ENCODE measurements around the gene RBM19. TPM values are rescaled to one million over a fixed set of nuclear protein-coding genes. Genes with fewer than 3 reads are reported as not detected.

The RBM19 gene
- polyA plus RNA-seq, 4 donors: 19.9 to 40.5 (median 27.2) TPM

- DNase-seq (ENCODE audit: low read depth in 4 of 4, low spot score in 3 of 4): no peak
Observed at GRCh38 chr12:113788020-113788856, 177.9 kb downstream of the RBM19 start.

DNA sequence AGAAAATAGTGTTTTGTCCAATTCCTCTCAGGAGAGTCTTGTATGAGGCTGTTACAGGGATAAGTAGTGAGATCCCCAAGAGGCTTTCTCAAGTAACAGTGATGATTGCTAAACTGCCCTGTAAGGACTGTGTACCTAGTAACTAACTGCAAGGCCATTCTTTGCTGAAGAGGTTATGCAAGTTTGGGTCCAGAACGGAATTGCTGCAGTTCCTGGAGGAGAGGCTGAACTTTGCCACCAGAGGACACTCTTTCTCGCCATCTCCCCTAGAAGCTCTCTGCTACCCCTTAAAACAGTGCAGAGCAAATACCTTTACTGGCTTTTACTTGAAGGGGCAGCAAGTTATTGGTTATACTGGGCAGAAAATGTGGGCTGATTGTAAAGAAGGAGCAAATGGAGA is 180.0 kb downstream of the RBM19 start:
- DNase-seq (ENCODE audit: low read depth in 4 of 4, low spot score in 3 of 4): no peak

DNA sequence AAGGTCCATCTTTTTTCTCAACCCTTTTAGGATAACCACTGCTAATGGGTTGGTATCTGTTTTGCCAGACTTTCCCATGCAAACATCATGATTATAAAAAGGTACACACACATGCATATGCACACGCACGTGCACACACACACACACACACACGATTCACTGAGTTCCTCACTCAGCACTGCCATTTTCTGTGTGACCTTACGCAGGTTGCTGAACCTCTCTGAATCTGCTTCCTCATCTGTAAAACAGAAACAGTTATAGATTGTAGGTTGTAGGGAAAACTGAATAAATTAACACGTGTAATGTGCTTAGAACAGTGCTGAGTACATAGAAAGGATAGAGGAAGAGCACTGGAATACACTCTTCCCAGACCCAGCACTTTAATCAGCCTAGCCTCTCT is 182.3 kb downstream of the RBM19 start:
- DNase-seq (ENCODE audit: low read depth in 4 of 4, low spot score in 3 of 4): no peak

GRCh38 chr12:113782873-113783272 is 183.3 kb downstream of the RBM19 start:
- DNase-seq (ENCODE audit: low read depth in 4 of 4, low spot score in 3 of 4): no peak

DNA sequence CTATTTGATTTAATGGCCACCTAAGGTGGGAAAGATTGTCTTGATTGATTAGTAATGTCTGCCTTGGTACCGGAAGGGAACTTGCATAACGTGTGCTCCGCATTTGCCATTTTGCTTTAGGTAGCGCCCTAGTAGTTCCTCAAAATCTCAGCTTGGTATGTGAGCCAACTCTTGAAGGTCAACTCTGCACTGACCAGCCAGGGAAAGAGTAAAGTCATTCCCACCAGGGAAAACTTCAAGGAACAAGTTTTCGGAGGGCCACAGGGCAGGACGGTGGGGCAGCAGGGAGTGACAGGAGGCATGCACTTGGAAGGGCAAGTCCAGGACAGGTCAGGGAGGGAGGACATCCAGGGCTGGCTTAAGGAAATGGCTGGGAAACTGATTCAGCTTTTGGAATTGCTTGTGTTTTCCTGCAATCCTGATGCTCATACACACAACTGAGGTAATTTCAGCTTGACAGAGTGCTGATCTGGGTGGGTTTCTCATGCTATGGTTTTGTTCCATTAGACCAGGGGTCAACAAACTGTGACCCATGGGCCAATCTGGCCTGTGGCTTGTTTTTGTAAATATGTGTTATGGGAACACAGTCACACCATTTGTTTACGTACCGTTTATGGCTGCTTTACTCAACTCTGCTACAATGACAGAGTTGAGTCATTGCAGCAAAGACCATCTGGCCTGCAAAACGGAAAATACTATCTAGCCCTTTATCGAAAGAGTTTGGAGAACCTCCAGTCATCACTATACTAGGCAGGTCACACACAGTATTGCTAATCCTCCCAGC is 184.5 kb downstream of the RBM19 start:
- DNase-seq (ENCODE audit: low read depth in 4 of 4, low spot score in 3 of 4): no peak

GRCh38 chr12:113779774-113780173 is 186.4 kb downstream of the RBM19 start:
- no peak for DNase-seq (ENCODE audit: low read depth in 4 of 4, low spot score in 3 of 4)

- no peak for DNase-seq (ENCODE audit: low read depth in 4 of 4, low spot score in 3 of 4)
Observed at GRCh38 chr12:113778432-113779132, 187.5 kb downstream of the RBM19 start.

DNA sequence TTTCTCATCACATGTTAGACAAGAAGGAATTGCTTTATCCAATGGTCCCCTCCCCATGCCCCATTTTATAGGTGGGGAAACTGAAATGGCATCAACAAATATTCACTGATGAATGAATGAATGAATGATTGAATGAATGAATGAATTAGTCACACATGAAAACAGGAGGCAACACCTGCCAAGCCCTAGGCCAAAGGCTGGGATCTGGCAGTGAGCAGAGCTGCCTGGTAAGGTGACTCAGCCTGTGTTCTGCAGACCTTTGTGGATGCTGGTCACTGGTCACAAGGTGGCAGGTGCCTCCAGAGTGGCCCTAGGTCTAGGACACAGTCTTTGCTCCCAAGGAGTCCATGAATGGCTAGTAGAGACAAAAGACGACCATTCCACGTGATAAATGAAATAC is 188.4 kb downstream of the RBM19 start:
- no peak for DNase-seq (ENCODE audit: low read depth in 4 of 4, low spot score in 3 of 4)

- DNase-seq (ENCODE audit: low read depth in 4 of 4, low spot score in 3 of 4): no peak
Observed at GRCh38 chr12:113776536-113776935, 189.6 kb downstream of the RBM19 start.

GRCh38 chr12:113774526-113774925 is 191.6 kb downstream of the RBM19 start:
- no peak for DNase-seq (ENCODE audit: low read depth in 4 of 4, low spot score in 3 of 4)

- DNase-seq (ENCODE audit: low read depth in 4 of 4, low spot score in 3 of 4): no peak
Observed at GRCh38 chr12:113772505-113773030, 193.6 kb downstream of the RBM19 start.

- no peak for DNase-seq (ENCODE audit: low read depth in 4 of 4, low spot score in 3 of 4)
Observed at GRCh38 chr12:113770389-113770865, 195.7 kb downstream of the RBM19 start.

- no peak for DNase-seq (ENCODE audit: low read depth in 4 of 4, low spot score in 3 of 4)
Observed at GRCh38 chr12:113769305-113769704, 196.8 kb downstream of the RBM19 start.

- no peak for DNase-seq (ENCODE audit: low read depth in 4 of 4, low spot score in 3 of 4)
Observed at GRCh38 chr12:113768850-113769249, 197.3 kb downstream of the RBM19 start.

- DNase-seq (ENCODE audit: low read depth in 4 of 4, low spot score in 3 of 4): no peak
Observed at GRCh38 chr12:113766879-113767878, 198.9 kb downstream of the RBM19 start.

All from left renal pelvis (tissue), 4 donors.